RCC 7860 (cell line): ENCODE data around the gene IKZF3.
"Not testable (repeated sequence)": the region's sequence is repeated elsewhere in the genome, so short reads cannot be mapped to it uniquely, and the experiment has no call there.

Experiments
- DNase-seq: peaks from one replicate; pipeline ENCODE4 v3.0.0-alpha.2; 2015; ENCODE audit warnings: low spot score
- FAIRE-seq: peaks from 2 replicates; lab custom pipeline; 2012; peaks lifted over from hg19 to GRCh38; lab: Jason Lieb, UNC

The IKZF3 gene

DNA sequence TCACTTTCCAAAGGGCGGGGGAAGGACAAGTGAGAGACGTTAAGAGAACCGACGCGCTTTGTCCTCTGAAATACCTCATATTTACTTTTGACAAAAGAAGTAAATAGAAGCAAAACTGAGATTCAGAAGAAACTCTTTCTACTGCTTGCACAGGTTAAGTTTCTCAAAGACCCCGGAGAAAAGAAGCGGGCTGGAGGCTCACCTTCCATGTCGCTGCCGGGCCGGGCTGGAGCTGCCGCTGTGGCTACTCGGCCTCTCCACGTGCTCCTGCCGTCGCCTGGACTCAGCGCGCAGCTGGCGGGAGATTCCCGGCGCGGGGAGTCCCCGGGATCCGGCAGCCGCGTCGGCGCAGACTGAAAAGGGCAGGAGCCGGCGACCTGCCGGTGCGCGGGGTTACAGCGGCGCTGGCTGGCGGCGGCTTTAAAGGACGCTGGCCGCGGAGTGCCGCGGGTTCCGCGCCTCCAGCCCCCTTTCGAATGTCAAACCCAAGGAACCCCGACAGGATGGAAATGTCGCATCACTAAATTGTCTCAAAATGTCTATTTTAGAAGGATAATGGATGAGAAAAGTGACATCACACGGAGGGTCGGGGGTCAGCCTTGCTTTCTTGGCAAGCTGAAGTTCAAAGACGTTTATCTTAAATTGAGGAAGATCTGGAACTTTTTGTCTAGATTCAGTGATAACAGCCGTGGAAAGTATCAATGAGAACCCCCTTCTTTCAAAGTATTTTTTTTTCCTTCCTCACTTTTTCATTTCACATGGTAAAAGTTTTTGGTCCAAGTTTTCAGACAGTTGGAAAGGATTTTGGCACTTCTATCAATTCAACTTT is at the start of gene IKZF3:
Gene IKZF3, minus strand, starts transcription at position 395 of the 829 bp plus-strand sequence. Its CDS starts 186 bp downstream, at position 209.
- FAIRE-seq (no peak), DNase-seq (no peak)

DNA sequence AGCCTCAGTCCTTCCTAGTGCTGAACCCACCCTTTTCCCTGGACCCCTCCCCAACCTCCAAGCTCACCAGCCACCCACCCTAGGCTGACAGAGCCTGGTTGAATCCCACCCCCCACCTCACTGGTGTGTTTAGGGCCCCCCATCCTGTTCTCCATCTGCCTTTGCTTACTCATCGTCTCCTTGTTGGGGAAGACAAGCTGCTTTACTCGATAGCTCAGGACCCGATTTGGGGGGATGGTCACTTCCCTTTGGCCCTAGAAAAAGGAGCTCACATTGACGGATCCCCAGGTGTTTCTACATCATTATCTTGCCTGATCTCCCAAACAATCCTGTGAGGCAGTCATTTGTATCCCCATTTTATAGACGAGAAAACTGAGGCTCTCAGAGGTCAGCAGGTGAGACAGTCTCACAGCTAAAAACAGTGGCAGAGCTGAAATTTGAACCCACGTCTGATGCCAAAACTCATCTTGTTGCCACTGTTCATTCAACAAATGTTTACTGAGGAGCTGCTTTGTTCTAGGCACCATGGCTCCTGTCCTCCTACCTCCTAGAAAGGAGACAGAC is 44.8 kb upstream of the IKZF3 start:
- FAIRE-seq = no peak
- no peak for DNase-seq

DNA sequence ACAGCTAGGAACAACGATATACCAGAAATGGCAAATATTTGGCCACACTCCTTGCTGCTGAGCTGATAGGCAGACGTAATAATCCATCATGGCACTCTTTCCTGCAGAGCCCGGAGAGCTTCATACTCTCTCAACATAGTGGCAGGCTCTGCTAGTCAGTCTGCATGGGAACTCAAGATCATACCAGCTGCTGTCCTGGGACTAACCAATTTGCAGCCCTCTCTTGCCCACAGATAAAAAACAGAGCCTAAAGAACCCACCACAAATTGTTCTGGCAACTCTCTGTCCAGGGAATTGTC is 40.8 kb upstream of the IKZF3 start:
- FAIRE-seq (no peak), DNase-seq (no peak)

DNA sequence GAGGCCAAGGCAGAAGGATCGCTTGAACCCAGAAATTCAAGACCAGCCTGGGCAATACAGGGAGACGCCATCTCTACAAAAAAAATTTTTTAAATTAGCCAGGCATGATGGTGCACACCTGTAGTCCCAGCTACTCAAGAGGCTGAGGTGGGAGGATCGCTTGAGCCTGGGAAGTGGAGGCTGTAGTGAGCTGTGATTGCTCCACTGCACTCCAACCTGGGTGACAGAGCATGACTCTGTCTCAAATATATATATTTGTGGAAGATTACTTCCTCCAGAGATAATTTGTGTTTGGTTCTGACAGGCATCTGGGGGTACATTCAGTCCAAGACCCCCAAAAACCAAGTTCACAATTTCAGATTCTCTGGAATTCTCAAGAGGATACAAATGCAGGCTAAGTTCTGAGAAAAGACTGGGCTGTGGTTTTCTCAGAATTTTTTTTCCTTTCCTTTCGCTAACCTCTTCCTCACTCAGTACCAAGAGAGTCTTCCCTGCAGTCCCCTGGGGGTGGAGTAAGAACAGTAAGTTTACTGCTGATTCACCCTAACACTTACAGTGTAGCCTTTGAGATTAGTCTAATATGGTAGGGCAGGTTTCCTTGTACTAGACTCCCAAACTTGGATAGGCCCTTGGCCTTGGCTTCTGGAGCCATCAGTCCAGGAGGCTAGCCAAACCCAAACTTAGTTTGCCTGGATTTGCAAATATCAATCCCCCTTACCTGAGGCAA is 39.2 kb upstream of the IKZF3 start:
- no peak for DNase-seq
- no peak for FAIRE-seq

DNA sequence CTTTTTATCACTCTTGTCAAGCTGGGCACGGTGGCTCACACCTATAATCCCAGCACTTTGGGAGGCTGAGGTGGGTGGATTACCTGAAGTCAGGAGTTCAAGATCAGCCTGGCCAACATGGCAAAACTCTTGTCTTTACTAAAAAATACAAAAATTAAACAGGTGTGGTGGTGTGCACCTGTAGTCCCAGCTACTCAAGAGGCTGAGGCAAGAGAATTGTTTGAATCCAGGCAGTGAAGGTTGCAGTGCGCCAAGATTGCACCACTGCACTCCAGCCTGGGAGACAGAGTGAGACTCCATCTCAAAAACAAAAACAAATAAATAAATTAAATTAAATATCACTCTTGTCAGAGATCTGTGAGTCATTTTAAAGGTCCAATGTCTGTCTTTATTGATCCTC is 37.9 kb upstream of the IKZF3 start:
- not testable (repeated sequence) for FAIRE-seq, DNase-seq

DNA sequence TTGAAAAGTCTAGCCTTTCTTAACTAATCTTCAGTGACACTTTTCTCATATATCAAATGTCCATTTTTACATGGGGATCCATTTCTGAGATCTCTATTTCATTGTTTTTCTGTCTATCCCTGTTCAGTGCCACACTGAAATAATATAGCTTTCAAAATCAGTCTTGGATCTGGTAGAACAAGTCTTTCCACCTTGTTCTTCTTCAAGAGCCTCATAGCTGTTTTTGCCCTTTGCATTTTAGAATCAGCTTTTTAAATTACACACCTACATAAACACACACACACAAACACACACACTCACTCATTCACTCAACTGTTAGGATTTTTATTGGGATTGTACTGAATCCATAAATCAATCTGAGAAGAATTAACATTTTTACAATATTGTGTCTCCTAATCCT is 35.1 kb upstream of the IKZF3 start:
- FAIRE-seq (no peak), DNase-seq (no peak)

DNA sequence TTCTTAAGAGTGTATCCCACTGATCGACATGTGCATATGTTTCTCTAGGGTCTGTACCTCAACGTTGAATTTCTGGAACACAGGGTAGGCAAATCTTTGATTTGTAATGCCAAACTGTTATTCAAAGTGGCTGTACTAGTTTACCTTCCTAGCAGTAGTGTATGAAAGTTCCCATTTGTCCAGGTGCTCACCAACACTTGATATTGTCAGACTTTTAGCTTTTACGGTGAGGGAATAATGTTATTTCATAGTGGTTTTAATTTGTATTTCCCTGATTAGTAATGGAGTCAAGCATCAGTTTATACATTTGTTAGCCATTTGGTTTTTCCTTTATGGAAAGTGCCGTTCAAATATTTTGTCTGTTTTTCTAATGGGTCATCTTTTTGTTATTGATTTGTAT is 34.0 kb upstream of the IKZF3 start:
- no peak for FAIRE-seq

DNA sequence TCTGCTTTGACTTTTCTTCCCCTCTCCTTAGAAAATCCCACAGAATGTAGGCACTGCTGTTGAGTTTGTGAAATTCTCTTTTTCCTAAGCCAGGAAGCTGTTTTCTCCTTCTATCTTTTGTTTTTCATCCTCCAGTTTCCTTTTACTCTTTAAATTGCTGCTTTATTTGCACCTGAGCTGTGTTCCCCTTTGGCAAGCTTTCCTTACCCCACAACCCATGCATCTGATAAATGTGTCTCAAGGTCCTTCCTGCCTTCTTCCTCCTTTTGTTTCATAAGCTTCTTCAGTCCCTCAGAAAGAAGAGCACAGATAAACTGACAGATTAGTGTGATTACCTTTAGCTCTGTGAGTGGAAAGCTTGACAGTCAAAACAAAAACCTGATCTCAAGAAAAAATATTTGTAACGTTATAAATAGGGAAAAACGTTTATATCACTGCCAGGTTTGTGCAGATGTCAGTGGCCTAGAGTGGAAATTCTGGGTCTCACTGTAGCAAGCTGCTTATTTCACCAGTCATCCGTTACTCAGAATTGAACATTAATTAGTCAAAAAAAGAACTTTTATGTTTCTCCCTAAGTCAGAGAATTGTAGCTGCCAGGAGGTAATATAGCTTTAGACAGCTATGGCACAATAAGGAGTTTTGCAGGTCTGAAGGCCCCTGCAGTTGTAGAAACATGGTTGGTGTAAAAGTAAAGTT is 30.7 kb upstream of the IKZF3 start:
- FAIRE-seq (no peak), DNase-seq (no peak)

More for the DNA sequence above, 34.0 kb upstream of the IKZF3 start:
- no peak for DNase-seq

DNA sequence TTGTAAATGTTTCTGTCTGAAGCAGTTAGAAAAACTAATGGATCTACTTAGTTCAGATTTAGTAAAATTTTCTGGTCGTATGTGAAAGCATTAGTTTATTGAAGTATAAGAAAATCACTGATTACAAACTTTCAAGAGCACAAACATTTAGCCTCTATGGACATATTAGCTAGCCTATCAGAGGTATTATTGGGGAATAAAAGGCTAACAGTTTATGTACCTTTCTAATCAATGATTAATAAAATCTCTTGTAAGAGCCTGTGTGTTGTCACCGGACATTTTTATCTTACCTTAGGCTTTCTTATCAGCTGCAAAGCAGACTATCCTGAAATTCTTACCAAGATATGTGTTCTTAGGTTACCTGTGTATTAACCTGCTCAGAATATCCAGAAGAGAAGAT is 25.1 kb upstream of the IKZF3 start:
- FAIRE-seq (no peak), DNase-seq (no peak)

DNA sequence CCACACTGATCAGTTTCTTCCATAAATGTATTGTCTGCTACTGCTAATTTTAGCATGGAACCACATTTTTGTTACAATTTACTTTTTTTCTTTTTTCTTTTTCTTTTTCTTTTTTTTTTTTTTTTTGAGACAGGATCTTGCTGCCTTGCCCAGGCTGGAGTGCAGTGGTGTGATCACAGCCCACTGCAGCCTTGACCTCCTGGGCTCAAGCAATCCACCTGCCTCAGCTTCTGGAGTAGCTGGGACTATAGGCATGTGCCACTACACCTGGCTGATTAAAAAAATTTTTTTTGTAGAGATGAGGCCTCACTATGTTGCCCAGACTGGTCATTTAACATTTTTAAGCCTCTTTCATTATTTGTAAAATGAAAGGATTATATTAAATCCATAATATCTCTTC is 23.0 kb upstream of the IKZF3 start:
- FAIRE-seq (no peak), DNase-seq (no peak)

DNA sequence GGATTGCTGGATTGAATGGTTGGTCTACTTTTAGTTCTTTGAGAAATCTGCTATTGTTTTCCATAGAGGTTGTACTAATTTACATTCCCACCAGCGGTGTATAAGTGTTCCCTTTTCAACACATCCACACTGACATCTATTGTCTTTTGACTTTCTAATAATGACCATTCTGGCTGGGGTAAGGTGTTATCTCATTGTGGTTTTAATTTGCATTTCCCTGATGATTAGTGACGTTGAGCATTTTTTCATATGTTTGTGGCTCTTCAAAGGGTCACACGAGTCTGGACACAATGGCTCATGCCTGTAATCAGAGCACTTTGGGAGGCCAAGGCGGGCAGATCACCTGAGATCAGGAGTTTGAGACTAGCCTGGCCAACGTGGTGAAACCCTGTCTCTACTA is 22.0 kb upstream of the IKZF3 start:
- not testable (repeated sequence) for DNase-seq, FAIRE-seq

DNA sequence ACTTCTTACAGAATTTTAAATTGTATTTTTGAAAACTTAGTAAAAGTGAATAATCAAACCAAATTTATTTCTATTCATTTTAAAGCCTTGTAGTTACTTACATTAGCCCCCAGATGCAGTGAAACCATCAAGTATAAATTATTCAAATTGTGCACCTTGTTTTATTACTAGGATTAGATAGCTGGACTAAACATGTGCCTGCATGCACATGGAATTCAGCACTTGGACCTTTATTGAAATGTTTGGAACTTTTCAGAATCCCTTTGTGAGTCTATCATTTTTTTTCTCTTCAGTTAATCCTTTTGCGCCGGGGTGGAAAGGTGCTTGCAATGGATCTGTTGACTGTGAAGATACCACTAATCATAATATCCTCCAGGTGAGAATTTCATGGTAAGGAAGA is 8.6 kb upstream of the IKZF3 start:
- peak; percentile 36 for DNase-seq
- peak; percentile 76 for FAIRE-seq

DNA sequence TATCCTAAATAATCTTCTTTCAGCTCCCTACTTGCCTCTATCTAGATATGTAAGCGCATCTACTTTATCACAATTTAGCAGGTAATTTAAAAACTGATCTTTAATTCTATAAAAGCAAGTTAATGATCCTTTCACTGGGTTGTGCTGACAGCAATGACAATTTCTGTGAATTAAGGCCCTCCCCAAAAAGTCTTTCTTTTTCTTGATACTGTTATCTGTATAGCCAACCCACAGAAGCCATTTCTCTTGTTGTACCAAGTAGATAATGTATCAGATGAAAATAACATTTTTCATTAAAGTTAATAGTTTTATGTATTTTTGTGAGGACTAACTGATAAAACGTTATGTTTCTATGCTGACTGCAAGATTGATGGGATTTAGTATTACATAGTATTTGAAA is 7.7 kb upstream of the IKZF3 start:
- FAIRE-seq = no peak
- DNase-seq = no peak

DNA sequence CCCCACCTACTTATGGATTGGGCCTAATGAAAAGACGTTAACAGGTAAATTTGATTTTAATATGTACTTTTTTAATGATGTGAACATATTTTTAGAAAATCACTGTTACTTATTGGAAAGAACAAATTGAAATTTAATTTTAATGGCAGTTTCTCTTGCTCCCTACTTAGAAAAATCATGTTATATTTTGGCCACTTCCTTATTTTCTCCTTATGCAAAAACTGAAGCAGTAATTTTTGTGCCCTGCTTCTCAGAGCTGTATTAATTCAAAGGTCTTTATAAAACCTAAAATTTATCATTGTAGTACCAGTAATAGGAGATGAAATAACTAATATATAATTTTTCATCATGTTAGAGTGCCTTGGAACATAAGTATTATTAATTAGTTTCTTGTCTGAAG is 6.7 kb upstream of the IKZF3 start:
- FAIRE-seq (no peak), DNase-seq (no peak)

DNA sequence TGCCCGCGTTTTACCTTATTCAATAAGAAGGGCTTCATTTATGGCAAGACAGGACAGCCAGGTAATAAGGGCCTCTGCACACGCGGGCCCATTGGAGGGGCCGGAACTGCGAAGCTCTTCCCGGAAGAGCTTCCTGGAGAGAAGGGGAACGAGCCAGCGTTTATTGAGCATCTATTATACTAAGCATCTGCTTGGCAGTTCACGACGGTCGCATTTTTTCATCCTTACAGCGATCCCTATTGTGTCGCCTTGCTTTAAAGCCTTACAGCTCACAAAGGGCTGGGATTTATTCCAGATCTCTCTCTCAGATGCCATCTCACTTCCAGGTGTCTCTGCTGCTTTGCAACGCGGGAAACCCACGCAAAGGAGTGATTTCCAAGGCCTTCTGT is 4.4 kb upstream of the IKZF3 start:
- FAIRE-seq (no peak), DNase-seq (no peak)

DNA sequence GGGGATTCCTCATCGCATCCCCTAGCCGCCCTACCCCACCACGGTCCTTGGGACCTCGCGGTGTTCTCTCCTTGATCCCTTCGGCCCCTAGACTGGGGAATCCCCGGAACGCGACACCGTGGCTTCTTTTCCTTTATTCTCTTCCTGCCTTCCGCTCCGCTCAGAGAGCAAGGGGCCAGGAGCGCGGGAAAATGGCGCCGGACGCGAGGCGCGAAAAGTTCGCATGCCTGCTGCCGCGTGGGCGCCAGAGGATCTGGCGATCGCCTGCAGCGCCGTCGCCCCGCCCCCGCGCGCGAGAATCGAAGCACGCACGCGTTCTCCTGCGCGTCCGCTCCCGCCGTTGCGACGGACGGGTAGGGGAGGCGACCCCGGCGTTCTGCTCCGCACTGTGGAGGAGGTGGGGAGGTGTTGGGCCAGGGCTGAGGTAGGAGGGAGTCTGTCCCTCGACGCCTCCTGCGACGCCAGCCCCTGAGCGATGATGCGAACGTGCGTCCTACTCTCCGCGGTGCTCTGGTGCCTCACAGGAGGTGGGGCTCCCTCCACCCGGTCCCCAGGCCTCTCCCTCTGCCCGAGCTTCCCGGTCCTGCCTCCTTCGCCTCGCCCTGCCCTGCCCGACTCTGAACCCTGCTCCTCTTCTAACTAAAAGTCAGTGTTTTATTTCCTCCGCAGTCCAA is 3.9 kb upstream of the IKZF3 start, which contains the start of gene ZPBP2:
Gene ZPBP2, plus strand, starts transcription at position 323 of the 674 bp plus-strand sequence. Its CDS starts 153 bp downstream, at position 476.
- DNase-seq (no peak), FAIRE-seq (no peak)

DNA sequence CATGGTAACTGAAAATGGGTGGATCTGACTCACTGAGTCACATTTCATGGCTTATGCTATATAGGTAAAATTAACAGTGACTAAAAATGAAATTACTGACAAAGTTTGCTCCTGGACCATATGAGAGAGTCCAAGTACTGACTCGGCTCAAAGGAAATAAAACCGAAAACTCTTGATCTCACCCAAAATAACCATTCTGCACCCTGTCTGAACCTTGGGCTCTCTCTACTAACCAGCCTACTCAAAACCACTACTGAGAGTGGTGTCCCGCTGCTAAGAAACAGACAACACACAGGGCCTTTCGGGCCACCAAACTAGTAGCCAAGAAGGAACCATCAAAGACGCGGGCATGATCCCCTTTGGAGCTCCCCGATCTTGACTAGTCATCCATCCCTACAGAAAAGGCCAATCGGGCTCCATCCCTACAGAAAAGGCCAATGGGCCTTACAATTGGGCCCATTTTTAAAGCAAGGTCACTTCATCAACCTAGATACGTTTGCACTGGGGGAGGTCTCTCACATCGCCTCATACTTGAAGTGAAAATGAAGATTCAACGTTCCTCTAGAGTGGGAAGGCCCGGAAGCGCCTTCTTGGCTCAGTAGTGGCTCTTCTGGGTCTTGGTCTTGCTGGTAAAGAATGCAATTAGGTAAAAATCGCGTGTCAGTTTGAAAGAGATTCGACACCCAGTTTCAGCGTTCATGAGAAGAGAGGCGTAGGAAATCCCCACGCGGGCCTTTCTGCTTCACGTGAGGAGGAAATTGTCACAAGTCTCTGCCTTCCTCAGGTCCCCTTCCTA is 3.2 kb upstream of the IKZF3 start:
- FAIRE-seq = no peak

DNA sequence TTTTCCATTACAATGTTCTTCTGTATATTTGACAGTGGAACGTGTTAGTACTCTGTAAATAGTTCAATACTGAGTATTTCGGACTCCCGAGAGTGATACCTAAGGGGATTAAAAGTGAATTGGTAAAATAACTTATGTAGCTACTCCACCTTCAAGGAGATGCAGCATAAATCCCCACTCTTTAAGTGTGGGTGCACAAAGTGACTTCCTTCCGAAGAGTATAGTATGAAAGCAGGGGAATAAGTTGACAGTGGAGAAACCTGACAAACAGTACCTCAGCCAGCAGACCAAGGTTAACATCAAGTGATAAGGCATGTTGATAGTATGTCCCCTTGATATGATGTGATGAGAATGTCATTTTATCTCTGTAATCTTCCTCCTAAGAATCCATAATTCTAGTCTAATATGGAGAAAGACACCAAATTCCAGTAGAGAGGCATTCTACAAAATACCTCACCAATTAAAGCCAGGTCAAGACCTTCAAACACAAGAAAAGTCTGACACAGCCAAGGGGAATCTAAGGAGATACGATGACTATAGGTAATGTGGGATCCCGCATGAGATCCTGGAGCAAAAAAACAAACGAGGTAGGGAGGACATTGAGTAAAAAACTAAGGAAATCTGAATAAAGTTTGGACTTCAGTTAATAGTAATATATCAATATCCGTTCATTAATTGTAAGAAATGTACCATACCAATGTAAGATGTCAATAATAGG is 2.1 kb upstream of the IKZF3 start:
- FAIRE-seq (no peak), DNase-seq (no peak)

More for the DNA sequence above, 3.2 kb upstream of the IKZF3 start:
- DNase-seq = no peak

DNA sequence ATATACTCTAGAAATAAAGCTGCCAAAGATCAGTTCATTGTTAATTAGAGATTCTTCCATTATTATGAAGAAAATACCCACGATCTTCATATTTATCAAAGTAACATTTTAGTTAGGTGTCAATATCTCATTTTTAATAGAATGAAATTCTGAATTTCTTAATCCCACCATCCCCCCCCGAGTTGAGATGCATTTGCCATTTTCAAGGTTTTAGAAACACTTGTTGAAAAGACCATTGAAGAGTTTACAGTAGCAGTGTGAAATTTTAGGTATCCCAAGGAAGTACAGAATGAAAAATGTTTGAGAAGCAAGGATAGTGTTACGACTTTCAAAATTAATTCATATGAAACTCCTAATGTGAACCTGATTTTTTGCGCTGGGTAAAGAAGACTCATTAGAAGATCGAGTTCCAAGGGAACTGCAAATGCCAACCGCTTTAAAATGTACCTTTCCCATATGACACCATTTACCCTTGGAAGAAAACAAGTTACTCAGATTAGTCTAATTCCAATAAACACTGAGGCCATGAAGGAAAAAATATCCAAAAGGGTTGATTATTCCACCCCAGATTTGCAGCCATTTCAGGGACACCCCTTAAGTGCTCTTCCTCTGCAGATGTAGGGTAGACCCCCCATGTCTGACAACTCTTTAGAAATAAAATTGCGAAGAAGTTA is 731 bp downstream of the IKZF3 start:
- DNase-seq (no peak), FAIRE-seq (no peak)
